GM21717 (cell line): ENCODE data around the gene BCORL1.
A peak's percentile ranks its signal among the peaks of the same experiment; 100 is the strongest.

Experiments
- ATAC-seq: cut with Tn5 transposase; IDR thresholded peaks from one replicate; pipeline ENCODE4 v1.9.1; 2021; ENCODE audit warnings: mild to moderate bottlenecking, moderate library complexity; ENCODE audit not compliant: unreplicated experiment

The BCORL1 gene

DNA sequence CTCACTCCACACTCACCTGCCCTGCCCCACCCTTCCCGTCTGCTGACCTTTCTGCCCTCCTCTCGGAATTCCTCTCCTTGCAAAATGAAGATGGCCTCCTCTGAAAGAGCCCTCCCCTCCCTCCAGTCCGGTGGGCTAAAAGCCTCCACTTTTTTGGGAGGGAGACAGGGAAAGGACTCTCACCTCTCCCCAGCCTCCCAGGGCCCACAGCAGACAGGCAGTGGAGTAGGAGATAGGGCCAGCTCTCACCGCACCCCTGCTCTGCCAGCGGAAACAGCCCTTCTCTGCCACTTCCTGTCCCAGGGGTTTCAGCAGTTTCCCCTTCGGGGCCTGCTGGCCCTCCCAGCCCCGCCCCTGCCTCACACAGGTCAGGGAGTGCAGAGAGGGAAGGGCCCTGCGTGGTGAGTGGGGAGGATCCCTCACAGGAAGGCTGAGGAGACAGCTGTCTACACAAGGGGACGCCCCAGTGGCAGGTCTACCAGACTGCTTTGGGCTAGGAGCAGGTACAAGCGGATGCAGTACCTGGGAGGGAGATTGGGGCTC lies 109.6 kb downstream of the BCORL1 start:
- ATAC-seq, result peak; percentile 98

DNA sequence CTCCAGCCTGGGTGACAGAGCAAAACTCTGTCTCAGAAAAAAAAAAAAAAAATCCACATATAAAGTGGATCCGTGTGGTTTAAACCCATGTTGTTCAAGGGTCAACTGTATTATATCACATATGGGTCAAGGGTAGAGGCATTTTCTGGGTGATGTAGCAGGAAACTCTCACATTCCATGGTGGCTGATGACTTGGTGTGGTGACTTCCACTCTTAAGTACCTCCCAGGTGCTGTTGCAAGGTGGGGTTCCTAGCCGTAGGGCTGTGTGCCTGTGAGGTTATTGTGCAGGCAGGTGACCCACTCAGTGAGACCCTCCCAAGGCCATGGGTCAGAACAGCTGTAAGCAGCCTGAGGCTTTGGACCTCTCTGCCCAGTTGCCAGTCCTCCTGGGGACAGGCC lies 110.8 kb downstream of the BCORL1 start:
- ATAC-seq, result no peak

DNA sequence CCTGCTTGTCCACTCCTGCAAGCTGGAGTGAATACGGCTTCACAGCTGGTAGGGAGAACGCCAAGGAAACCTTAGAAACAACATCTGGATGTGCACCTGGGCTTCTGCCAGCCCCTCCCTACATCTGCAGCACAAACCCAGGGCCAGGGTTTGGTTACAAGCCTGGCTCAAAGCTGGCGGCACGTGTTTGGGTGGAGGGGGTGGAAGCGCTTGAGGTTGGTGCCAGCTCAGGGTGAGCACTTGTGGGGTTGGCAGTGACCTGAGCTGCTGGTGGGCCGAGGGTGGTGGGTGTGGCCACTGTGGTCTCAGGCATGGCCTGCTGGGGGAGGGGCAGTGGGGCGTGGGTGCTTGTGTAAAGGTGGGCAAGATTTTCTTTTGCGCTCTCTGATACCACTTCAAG lies 112.3 kb downstream of the BCORL1 start:
- ATAC-seq, result no peak

DNA sequence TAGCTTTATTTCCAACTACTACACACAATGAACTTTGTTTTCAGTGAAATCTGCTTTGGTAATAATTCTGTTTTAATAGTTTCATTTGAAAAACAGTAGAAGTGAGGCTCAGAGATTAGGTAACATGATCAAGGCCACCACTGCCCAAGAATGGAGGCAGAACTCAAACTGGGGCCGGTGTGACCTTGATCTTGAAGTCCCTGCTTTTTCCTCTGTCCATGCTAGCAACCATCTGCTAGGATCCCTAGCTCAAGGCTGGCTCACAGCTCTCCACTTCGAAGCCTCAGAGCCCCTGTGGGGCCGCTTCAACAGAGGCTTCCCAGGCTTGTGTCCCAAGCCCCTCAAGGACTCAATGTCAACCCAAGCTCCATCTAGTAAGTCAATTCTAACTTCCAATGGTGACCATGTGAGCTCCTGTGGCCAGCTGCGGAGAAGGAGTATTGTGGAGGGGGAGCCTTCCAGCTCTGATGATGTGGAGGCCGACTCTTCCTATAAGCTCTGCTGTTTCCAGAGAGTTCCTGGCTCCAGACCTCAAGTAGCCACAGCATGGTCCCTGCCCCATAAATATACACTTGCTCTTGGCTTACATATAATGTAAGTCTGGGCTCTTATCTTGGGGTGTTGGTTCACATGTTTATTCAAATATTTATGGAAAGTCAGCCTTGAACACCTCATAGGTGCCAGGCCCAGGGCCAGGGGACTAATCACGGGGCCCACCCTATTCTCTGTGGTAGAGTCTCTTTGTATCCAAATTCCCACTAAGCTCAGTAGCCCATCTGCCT lies 113.0 kb downstream of the BCORL1 start:
- no peak for ATAC-seq

DNA sequence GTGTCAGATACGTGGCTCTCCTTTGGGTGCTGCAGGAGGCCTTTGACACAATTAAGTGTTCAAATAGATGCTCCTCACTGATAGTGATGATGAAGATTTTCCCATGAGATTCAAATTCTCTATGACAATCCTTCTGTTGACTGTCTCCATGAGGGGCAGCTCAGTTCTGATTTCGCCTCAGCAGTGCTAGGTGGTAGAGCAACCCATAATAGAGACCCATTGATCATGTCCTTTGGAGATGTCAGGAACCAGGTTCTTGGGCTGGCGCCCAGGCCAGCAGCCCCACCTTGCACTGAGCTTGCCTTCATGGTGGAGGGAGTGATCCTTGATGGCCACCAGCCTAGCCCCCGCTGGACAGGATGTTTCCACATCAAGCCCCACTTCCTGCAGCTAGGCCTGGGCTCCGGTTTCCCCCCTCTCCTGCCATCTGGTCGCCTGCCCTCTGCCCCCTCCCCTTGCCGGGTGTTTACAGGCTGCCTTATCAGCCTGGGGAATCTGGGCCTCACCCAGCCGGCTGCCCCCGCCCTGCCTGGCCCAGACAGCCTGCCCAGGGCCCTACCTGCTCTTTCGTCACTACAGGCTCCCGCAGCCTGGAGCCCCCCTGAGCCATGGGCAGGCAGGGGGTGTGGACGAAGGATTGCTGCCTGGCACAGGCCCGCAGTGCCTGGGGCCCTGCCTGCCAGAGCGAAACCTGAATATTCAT lies 115.2 kb downstream of the BCORL1 start:
- no peak for ATAC-seq

DNA sequence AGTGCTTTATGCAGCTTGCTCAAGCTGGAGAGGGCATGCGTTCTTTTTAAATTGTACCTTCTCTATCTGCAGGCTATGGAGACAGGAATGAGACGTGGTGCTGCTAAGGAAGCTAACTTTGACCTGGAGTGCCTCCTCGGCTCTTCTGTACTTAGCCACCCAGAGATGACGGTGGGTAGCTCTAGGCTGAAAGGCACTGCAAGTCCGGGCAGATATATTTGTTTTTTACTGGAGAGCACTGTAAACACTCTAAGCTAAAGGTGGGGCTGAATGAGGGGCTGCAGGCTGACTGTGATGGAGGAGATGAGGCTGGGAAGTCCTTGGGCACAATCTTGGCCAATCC lies 115.7 kb downstream of the BCORL1 start:
- ATAC-seq, result no peak

DNA sequence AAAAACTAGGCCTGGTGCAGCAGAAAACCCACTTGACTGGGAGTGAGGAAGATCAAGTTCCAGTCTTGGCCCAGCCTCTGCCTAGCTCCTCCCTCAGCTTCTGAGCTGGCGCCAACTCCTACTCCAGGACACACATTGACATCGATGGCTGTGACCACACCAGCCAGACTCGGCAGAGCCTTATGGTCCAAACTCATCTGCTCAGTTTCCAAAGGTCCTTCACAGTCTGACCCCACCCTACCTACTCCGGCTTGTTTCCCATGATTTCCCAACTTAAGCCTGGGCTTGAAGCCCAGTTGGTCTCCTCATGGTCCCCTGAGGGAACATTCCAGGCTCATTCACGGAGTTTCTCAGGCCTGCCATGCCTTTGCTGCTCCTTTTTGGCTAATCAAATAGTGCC lies 117.7 kb downstream of the BCORL1 start:
- ATAC-seq, result no peak

DNA sequence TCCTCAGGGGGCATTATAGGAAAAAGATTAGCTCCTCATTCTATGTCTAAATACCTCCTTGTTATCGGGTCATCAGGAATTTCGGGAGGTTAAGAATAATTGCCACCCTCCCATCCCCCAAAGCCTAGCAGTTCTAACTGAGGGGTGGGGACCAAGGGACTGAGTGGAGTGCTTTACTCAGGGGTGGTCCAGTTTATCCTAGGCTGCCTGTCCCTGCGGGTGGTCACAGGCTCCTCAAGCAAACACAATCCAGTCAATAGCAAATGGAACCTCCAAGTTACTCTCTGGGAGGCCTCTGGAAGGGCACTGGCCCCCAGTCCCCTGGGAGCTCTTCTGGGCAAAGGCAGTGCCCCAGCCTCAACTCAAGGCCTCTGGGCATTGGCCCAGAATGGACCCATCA lies 121.2 kb downstream of the BCORL1 start:
- ATAC-seq, result no peak

DNA sequence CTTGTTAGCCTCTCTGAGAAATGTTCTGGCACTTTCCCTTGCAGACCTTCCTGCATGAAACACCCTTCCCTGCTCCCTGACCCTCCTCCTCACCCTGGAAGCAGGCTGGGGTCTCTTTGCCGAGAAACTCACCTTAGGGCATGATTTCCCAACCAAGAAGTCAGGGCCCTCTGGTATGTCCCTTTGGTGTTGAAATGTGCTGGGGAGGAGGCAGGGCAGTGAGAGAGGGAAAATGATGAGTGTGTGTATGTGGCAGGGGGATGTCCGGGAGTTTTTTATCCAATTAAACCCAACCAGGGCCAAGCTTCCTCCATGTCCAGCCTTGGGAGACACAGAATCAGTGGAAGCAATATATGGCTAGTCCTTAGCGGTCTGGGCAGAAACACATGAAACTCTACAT lies 122.8 kb downstream of the BCORL1 start:
- no peak for ATAC-seq

DNA sequence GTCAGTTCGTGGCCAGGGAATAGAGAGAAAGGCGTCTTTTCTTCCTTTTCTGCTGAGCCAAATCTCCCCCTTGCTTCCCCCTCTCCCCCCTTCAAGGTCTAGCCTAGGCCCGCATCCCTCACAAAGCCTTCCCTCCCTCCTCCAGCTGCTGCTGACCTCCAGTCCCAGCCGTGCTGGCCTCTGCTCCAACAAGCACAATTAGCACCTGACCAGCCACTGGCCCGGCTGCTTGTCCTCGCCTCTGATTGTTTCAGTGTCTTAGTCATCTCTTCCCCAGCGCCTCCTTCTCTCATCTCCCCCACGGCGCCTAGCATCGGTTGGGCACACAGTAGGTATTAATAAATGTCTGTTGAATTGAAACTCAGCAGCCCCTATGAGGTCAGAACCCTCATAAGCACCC lies 123.6 kb downstream of the BCORL1 start:
- ATAC-seq, result no peak
